ENCODE measurements around the gene ERAP2.
A peak's percentile ranks its signal among the peaks of the same experiment; 100 is the strongest.
"Not testable (repeated sequence)": the region's sequence is repeated elsewhere in the genome, so short reads cannot be mapped to it uniquely, and the experiment has no call there.

Gene ERAP2

GRCh38 chr5:96876292-96876850 is at the start of gene ERAP2:
TSS of gene ERAP2 (plus strand) at chr5:96876500. CDS start at chr5:96879686, 3,186 bp downstream.
- no peak for TF ChIP-seq POLR2A (IDR thresholded peaks at IDR 0.05; ENCODE audit: low read depth, low read length)
- FAIRE-seq (peak; percentile 11), DNase-seq (ENCODE audit: insufficient read length, low spot score) (no peak)

- no peak for FAIRE-seq
- TF ChIP-seq POLR2A (IDR thresholded peaks at IDR 0.05; ENCODE audit: low read depth, low read length): no peak
- DNase-seq (ENCODE audit: insufficient read length, low spot score): no peak
Measured at GRCh38 chr5:96829297-96829696, 47.0 kb upstream of the ERAP2 start.

- FAIRE-seq (no peak), DNase-seq (ENCODE audit: insufficient read length, low spot score) (no peak)
- no peak for TF ChIP-seq POLR2A (IDR thresholded peaks at IDR 0.05; ENCODE audit: low read depth, low read length)
Measured at GRCh38 chr5:96834016-96834415, 42.3 kb upstream of the ERAP2 start.

GRCh38 chr5:96835791-96836191 is 40.5 kb upstream of the ERAP2 start:
- TF ChIP-seq POLR2A (IDR thresholded peaks at IDR 0.05; ENCODE audit: low read depth, low read length): no peak
- DNase-seq (ENCODE audit: insufficient read length, low spot score): no peak
- FAIRE-seq: no peak

GRCh38 chr5:96836817-96837216 is 39.5 kb upstream of the ERAP2 start:
- DNase-seq (ENCODE audit: insufficient read length, low spot score): no peak
- no peak for TF ChIP-seq POLR2A (IDR thresholded peaks at IDR 0.05; ENCODE audit: low read depth, low read length)
- FAIRE-seq: no peak

- no peak for TF ChIP-seq POLR2A (IDR thresholded peaks at IDR 0.05; ENCODE audit: low read depth, low read length)
- DNase-seq (ENCODE audit: insufficient read length, low spot score): no peak
- FAIRE-seq: no peak
Measured at GRCh38 chr5:96837303-96837702, 39.0 kb upstream of the ERAP2 start.

- DNase-seq (ENCODE audit: insufficient read length, low spot score) (no peak), FAIRE-seq (no peak)
- TF ChIP-seq POLR2A (IDR thresholded peaks at IDR 0.05; ENCODE audit: low read depth, low read length): no peak
Measured at GRCh38 chr5:96838201-96839070, 37.9 kb upstream of the ERAP2 start.

GRCh38 chr5:96839071-96839592 is 37.2 kb upstream of the ERAP2 start:
- DNase-seq (ENCODE audit: insufficient read length, low spot score) (no peak), FAIRE-seq (no peak)
- TF ChIP-seq POLR2A (IDR thresholded peaks at IDR 0.05; ENCODE audit: low read depth, low read length): no peak

- not testable (repeated sequence) for DNase-seq (ENCODE audit: insufficient read length, low spot score); FAIRE-seq
Measured at GRCh38 chr5:96841931-96842330, 34.4 kb upstream of the ERAP2 start.

GRCh38 chr5:96843140-96843539 is 33.2 kb upstream of the ERAP2 start:
- DNase-seq (ENCODE audit: insufficient read length, low spot score): no peak
- FAIRE-seq: no peak
- TF ChIP-seq POLR2A (IDR thresholded peaks at IDR 0.05; ENCODE audit: low read depth, low read length): no peak

GRCh38 chr5:96844481-96844990 is 31.8 kb upstream of the ERAP2 start:
- FAIRE-seq (peak; percentile 33), DNase-seq (ENCODE audit: insufficient read length, low spot score) (no peak)
- TF ChIP-seq POLR2A (IDR thresholded peaks at IDR 0.05; ENCODE audit: low read depth, low read length): no peak

GRCh38 chr5:96851312-96852062 is 24.8 kb upstream of the ERAP2 start:
- FAIRE-seq (no peak), DNase-seq (ENCODE audit: insufficient read length, low spot score) (no peak)
- TF ChIP-seq POLR2A (IDR thresholded peaks at IDR 0.05; ENCODE audit: low read depth, low read length): no peak

GRCh38 chr5:96852759-96853158 is 23.5 kb upstream of the ERAP2 start:
- DNase-seq (ENCODE audit: insufficient read length, low spot score) (no peak), FAIRE-seq (no peak)

GRCh38 chr5:96854067-96854466 is 22.2 kb upstream of the ERAP2 start:
- no peak for FAIRE-seq

More at GRCh38 chr5:96852759-96853158, 23.5 kb upstream of the ERAP2 start:
- TF ChIP-seq POLR2A (IDR thresholded peaks at IDR 0.05; ENCODE audit: low read depth, low read length): no peak

More at GRCh38 chr5:96854067-96854466, 22.2 kb upstream of the ERAP2 start:
- DNase-seq (ENCODE audit: insufficient read length, low spot score): no peak
- no peak for TF ChIP-seq POLR2A (IDR thresholded peaks at IDR 0.05; ENCODE audit: low read depth, low read length)

Data from H54 (cell line).